Measurements from ENCODE around the gene SWI5. TPM values are rescaled to one million over a fixed set of nuclear protein-coding genes. Genes with fewer than 3 reads are reported as not detected.

Gene SWI5
- total and polyA plus RNA-seq, 9 of the 15 experiments (the other 6 are each of a cell fraction or from before 2014, with no cell fraction given), result 62.8 to 133 (median 95.9) TPM

GRCh38 chr9:128323212-128323730 lies 47.2 kb downstream of the SWI5 start:
- TF ChIP-seq ZNF551 (CRISPR knock-in tag; IDR thresholded peaks at IDR 0.05) (no peak), GTF2F1 (IDR thresholded peaks at IDR 0.05; ENCODE audit: low read depth, low read length) (0 out of 2 replicates have a peak, but pooled peaks have one; percentile 0), CHD1 (IDR thresholded peaks at IDR 0.05; ENCODE audit: low read length) (peak; percentile 82), ZNF217 (CRISPR knock-in tag; IDR thresholded peaks at IDR 0.05) (no peak), FOS (IDR thresholded peaks at IDR 0.05; ENCODE audit: extremely low read depth, insufficient read length) (no peak), CSDE1 (IDR thresholded peaks at IDR 0.05) (no peak), CHD4 (IDR thresholded peaks at IDR 0.05; ENCODE audit: insufficient read depth, insufficient replicate concordance, low read depth, low read length, poor library complexity, severe bottlenecking) (peak; percentile 55), SRSF9 (IDR thresholded peaks at IDR 0.05; ENCODE audit: borderline replicate concordance, low read depth, low read length) (no peak), RBM17 (IDR thresholded peaks at IDR 0.05; ENCODE audit: borderline replicate concordance, low read depth, low read length) (no peak), NFE2L1 (tag; IDR thresholded peaks at IDR 0.05; ENCODE audit: borderline replicate concordance, low read depth) (no peak), ZNF79 (CRISPR knock-in tag; IDR thresholded peaks at IDR 0.05; ENCODE audit: low read depth) (no peak), RBM25 (IDR thresholded peaks at IDR 0.05; ENCODE audit: low read depth, low read length, severe bottlenecking) (peak; percentile 34), PYGO2 (tag; IDR thresholded peaks at IDR 0.05) (peak; percentile 6; the same call in 1 of the 2 replicates), SMAD4 (CRISPR knock-in tag; conservative IDR thresholded peaks at IDR 0.05) (no peak; the same call in 1 of the 2 replicates), RAD21 (CRISPR knock-in tag; conservative IDR thresholded peaks at IDR 0.05 in 1 of 2, IDR thresholded peaks at IDR 0.05 in 1 of 2) (peak in 1 of 2 experiments; percentile 0; a peak in 1 of 4 replicates)
- TF ChIP-seq, protein P1, sequence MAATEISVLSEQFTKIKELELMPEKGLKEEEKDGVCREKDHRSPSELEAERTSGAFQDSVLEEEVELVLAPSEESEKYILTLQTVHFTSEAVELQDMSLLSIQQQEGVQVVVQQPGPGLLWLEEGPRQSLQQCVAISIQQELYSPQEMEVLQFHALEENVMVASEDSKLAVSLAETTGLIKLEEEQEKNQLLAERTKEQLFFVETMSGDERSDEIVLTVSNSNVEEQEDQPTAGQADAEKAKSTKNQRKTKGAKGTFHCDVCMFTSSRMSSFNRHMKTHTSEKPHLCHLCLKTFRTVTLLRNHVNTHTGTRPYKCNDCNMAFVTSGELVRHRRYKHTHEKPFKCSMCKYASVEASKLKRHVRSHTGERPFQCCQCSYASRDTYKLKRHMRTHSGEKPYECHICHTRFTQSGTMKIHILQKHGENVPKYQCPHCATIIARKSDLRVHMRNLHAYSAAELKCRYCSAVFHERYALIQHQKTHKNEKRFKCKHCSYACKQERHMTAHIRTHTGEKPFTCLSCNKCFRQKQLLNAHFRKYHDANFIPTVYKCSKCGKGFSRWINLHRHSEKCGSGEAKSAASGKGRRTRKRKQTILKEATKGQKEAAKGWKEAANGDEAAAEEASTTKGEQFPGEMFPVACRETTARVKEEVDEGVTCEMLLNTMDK (IDR thresholded peaks at IDR 0.05; ENCODE audit: borderline replicate concordance, insufficient read depth, low read depth, low read length, poor library complexity, severe bottlenecking), result no peak
- peaks cover 8 to 19% of the 10 kb centered on the region in 2 experiments for H3K4me1 ChIP-seq (replicated peaks in 1 of 2; ENCODE audit: control insufficient read depth in 2 of 2, insufficient read depth in 2 of 2, low read length in 2 of 2)
- DNase-seq (ENCODE audit: extremely low read depth in 1 of 4, low spot score in 3 of 4), result peak in 1 of 4 experiments; percentile 22
- peak overlapping the region; percentile 94 for H3K27ac ChIP-seq (ENCODE audit: extremely low read depth, low read depth, low read length)
- POLR2A ChIA-PET, result interaction anchor here (0.6 to 3.7 kb wide), 5 partner anchors 12 to 335 kb away, joined by 3 to 51 read pairs (median 3); no protein-coding TSS in a partner anchor
- no peaks in the 10 kb centered on the region for H3K9me1 ChIP-seq (ENCODE audit: control insufficient read depth, insufficient read depth, low read length)
- ATAC-seq, result no peak
- peak overlapping the region; percentile 92 to 93 for H3K9ac ChIP-seq (ENCODE audit: insufficient read depth in 1 of 2, low read depth in 2 of 2, low read length in 2 of 2)
- H4K20me1 ChIP-seq (replicated peaks; ENCODE audit: control insufficient read depth, insufficient read depth, low read length), result no peaks in the 10 kb centered on the region
- peak overlapping the region; percentile 99 for H2AFZ ChIP-seq (ENCODE audit: low read depth, low read length)
- no TSS peak for BruUV-seq (replicated peaks)
- H3K79me2 ChIP-seq (ENCODE audit: control insufficient read depth, insufficient read depth, low read length), result peaks cover 49% of the 10 kb centered on the region
- H3K27me3 ChIP-seq (ENCODE audit: control insufficient read depth in 2 of 2, insufficient read depth in 2 of 2, low read length in 2 of 2), result no peaks in the 10 kb centered on the region
- whole genome bisulfite sequencing (ENCODE audit: insufficient coverage, low coverage, missing lambda C conversion rate), result 4% methylated on average over 16 of the region's 16 CpGs
- peaks cover 68% of the 10 kb centered on the region for H3K36me3 ChIP-seq (ENCODE audit: control insufficient read depth, insufficient read depth, low read length)
- CTCF ChIA-PET (ENCODE audit: low intra/inter-chr PET ratio), result no interaction called here
- intact Hi-C loops (cut with micrococcal nuclease), result no loop called here
- FAIRE-seq, result no peak
- H3K9me3 ChIP-seq (replicated peaks; ENCODE audit: control insufficient read depth, insufficient read depth, low read depth, low read length), result no peaks in the 10 kb centered on the region
- H3K4me3 ChIP-seq, result peak overlapping the region; percentile 67
- in situ Hi-C loops (cut with MboI), result loop anchor here (5.0 to 10.0 kb wide), 2 partner anchors 1349 to 1562 kb away; no protein-coding TSS in a partner anchor
- peak overlapping the region; percentile 97 for H3K4me2 ChIP-seq (ENCODE audit: insufficient read depth, low read length)
